ENCODE results near the gene PUS7L. TPM values are rescaled to one million over a fixed set of nuclear protein-coding genes. Genes with fewer than 3 reads are reported as not detected.

The PUS7L gene
- polyA plus RNA-seq, 3 donors = 1.6 to 14.5 (median 13.0) TPM

- H3K4me1 Mint-ChIP-seq = no peaks in the 10 kb centered on the region
- H3K9me3 ChIP-seq (replicated peaks in 1 of 2; ENCODE audit: control insufficient read depth in 1 of 2, insufficient read depth in 1 of 2, low read length in 2 of 2) = no peaks in the 10 kb centered on the region
- H3K27me3 Mint-ChIP-seq (ENCODE audit: low read depth in 3 of 3) = no peaks in the 10 kb centered on the region
- H3K27me3 ChIP-seq (ENCODE audit: control insufficient read depth in 2 of 2, insufficient read depth in 2 of 2, low read length in 2 of 2) = no peaks in the 10 kb centered on the region
- H3K36me3 ChIP-seq (replicated peaks in 1 of 2; ENCODE audit: control insufficient read depth in 1 of 2, insufficient read depth in 2 of 2, low read length in 2 of 2) = peaks cover 20 to 60% of the 10 kb centered on the region in 2 donors
- H2AFZ ChIP-seq (ENCODE audit: insufficient read depth, low read depth, low read length, poor library complexity, severe bottlenecking) = no peak overlapping the region
- no peak for TF ChIP-seq CTCF (IDR thresholded peaks at IDR 0.05)
- H3K4me1 ChIP-seq (ENCODE audit: control insufficient read depth in 1 of 2, insufficient read depth in 2 of 2, low read length in 2 of 2) = no peaks in the 10 kb centered on the region
- intact Hi-C loops (cut with micrococcal nuclease) = no loop called here
- no peaks in the 10 kb centered on the region for H4K20me1 ChIP-seq (ENCODE audit: insufficient read depth, low read length)
- no CpG with 5 or more reads among the region's 4 CpGs for WGBS (ENCODE audit: insufficient coverage)
- H3K27ac Mint-ChIP-seq = no peak overlapping the region
- no peak overlapping the region for H3K4me3 Mint-ChIP-seq
- H3K27ac ChIP-seq (ENCODE audit: low read depth in 1 of 2, low read length in 2 of 2) = no peak overlapping the region
- H3K4me2 ChIP-seq (replicated peaks; ENCODE audit: extremely low read depth, low read length, poor library complexity, severe bottlenecking) = no peak overlapping the region
- no peak overlapping the region for H3K9ac ChIP-seq (ENCODE audit: insufficient read depth, low read length, poor library complexity, severe bottlenecking)
- H3K36me3 Mint-ChIP-seq = peaks cover 51 to 64% of the 10 kb centered on the region in 2 donors
- no peak for DNase-seq
- H3K79me2 ChIP-seq (ENCODE audit: insufficient read depth, low read length) = no peaks in the 10 kb centered on the region
- no peak overlapping the region for H3K4me3 ChIP-seq (replicated peaks in 1 of 3; ENCODE audit: low read depth in 2 of 3, low read length in 3 of 3)
- H3K9me3 Mint-ChIP-seq = no peaks in the 10 kb centered on the region
Measured at GRCh38 chr12:43730283-43730682, 28.3 kb downstream of the PUS7L start.

- Histone ChIP-seq H3K4me3 (replicated peaks in 1 of 3; ENCODE audit: low read depth in 2 of 3, low read length in 3 of 3) (no peak overlapping the region), H3K79me2 (ENCODE audit: insufficient read depth, low read length) (no peaks in the 10 kb centered on the region), H2AFZ (ENCODE audit: insufficient read depth, low read depth, low read length, poor library complexity, severe bottlenecking) (no peak overlapping the region), H3K36me3 (replicated peaks in 1 of 2; ENCODE audit: control insufficient read depth in 1 of 2, insufficient read depth in 2 of 2, low read length in 2 of 2) (peaks cover 12 to 49% of the 10 kb centered on the region in 2 donors), H4K20me1 (ENCODE audit: insufficient read depth, low read length) (no peaks in the 10 kb centered on the region), H3K9me3 (replicated peaks in 1 of 2; ENCODE audit: control insufficient read depth in 1 of 2, insufficient read depth in 1 of 2, low read length in 2 of 2) (no peaks in the 10 kb centered on the region), H3K27me3 (ENCODE audit: control insufficient read depth in 2 of 2, insufficient read depth in 2 of 2, low read length in 2 of 2) (no peaks in the 10 kb centered on the region), H3K4me1 (ENCODE audit: control insufficient read depth in 1 of 2, insufficient read depth in 2 of 2, low read length in 2 of 2) (no peaks in the 10 kb centered on the region), H3K27ac (ENCODE audit: low read depth in 1 of 2, low read length in 2 of 2) (no peak overlapping the region), H3K9ac (ENCODE audit: insufficient read depth, low read length, poor library complexity, severe bottlenecking) (no peak overlapping the region), H3K4me2 (replicated peaks; ENCODE audit: extremely low read depth, low read length, poor library complexity, severe bottlenecking) (no peak overlapping the region)
- H3K36me3 Mint-ChIP-seq = peaks cover 41 to 54% of the 10 kb centered on the region in 2 donors
- no peak for DNase-seq
- no peak overlapping the region for H3K27ac Mint-ChIP-seq
- no peak for TF ChIP-seq CTCF (IDR thresholded peaks at IDR 0.05)
- H3K4me1 Mint-ChIP-seq = no peaks in the 10 kb centered on the region
- H3K27me3 Mint-ChIP-seq (ENCODE audit: low read depth in 3 of 3) = no peaks in the 10 kb centered on the region
- H3K9me3 Mint-ChIP-seq = no peaks in the 10 kb centered on the region
- intact Hi-C loops (cut with micrococcal nuclease) = no loop called here
- WGBS (ENCODE audit: insufficient coverage) = no CpG with 5 or more reads among the region's 1 CpG
- H3K4me3 Mint-ChIP-seq = no peak overlapping the region
Measured at GRCh38 chr12:43728698-43729097, 29.9 kb downstream of the PUS7L start.
